GM19193 (cell line): Measurements from ENCODE around the gene STEAP2.

Experiments used
- POLR2A ChIP-seq: IDR thresholded peaks from 4 replicates; pipeline ENCODE4 v1.6.1; 2011; ENCODE audit not compliant: insufficient read depth, insufficient read length; ENCODE audit errors: extremely low read depth

STEAP2 gene

GRCh38 chr7:90270431-90271178 is 59.1 kb downstream of the STEAP2 start:
- no peak for TF ChIP-seq POLR2A

GRCh38 chr7:90271753-90272152 is 60.2 kb downstream of the STEAP2 start:
- TF ChIP-seq POLR2A = no peak

- TF ChIP-seq POLR2A = no peak
Observed at GRCh38 chr7:90272242-90272641, 60.7 kb downstream of the STEAP2 start.

- TF ChIP-seq POLR2A = no peak
Observed at GRCh38 chr7:90274161-90274560, 62.6 kb downstream of the STEAP2 start.

- no peak for TF ChIP-seq POLR2A
Observed at GRCh38 chr7:90276033-90276728, 64.6 kb downstream of the STEAP2 start.
